NB4 (cell line): ENCODE measurements around the gene CRACDL.

Experiments
- MYC ChIP-seq: IDR thresholded peaks from 2 replicates; pipeline ENCODE4 v1.6.1; 2011; ENCODE audit warnings: low read depth, low read length
- POLR2A ChIP-seq: IDR thresholded peaks from 2 replicates; pipeline ENCODE4 v1.6.1; 2011; ENCODE audit warnings: mild to moderate bottlenecking; ENCODE audit not compliant: insufficient read length; ENCODE audit errors: extremely low read depth
- TF ChIP-seq, protein P1 (sequence below): IDR thresholded peaks from one replicate; pipeline ENCODE4 v1.5.1; 2012; ENCODE audit warnings: low read depth, low read length
- TF ChIP-seq, protein P2 (sequence below): IDR thresholded peaks from 2 replicates; pipeline ENCODE4 v1.6.1; 2011; ENCODE audit warnings: low read depth, low read length

DNA sequence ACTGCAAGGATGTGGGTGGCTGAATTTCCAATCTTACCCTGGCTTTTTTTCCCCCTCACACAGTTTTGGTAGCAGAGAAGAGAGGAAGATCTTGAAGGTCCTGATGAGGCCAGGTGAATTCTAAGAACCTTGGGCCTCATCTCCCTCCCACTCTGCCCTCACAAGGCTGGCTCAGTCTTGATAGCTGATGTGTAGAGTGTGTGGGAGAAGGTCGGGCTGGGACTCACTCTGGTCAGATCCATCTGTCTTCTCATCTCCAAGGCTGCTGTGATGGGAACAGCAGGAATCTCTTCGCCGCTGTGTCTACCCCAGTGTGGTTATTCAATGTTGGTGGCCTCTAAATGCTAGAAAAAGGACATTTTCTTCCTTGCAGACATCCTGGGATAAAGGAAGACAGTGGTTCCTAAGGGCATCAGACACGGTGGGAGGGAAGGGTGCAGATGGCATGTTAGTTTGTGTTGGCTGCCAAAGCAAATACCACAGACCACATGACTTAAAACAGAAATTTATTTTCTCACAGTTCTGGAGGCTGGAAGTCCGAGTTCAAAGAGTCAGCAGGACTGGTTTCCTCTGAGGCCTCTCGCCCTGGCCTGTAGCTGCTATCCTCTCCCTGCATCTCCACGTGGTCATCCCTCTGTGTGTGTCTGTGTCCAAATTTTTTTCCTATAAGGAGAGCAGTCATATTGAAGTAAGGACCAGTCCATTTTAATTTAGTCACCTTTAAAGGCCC is 167.5 kb downstream of the CRACDL start:
- no peak for TF ChIP-seq POLR2A
- TF ChIP-seq, protein P1, sequence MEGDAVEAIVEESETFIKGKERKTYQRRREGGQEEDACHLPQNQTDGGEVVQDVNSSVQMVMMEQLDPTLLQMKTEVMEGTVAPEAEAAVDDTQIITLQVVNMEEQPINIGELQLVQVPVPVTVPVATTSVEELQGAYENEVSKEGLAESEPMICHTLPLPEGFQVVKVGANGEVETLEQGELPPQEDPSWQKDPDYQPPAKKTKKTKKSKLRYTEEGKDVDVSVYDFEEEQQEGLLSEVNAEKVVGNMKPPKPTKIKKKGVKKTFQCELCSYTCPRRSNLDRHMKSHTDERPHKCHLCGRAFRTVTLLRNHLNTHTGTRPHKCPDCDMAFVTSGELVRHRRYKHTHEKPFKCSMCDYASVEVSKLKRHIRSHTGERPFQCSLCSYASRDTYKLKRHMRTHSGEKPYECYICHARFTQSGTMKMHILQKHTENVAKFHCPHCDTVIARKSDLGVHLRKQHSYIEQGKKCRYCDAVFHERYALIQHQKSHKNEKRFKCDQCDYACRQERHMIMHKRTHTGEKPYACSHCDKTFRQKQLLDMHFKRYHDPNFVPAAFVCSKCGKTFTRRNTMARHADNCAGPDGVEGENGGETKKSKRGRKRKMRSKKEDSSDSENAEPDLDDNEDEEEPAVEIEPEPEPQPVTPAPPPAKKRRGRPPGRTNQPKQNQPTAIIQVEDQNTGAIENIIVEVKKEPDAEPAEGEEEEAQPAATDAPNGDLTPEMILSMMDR, result no peak
- no peak for TF ChIP-seq MYC
- TF ChIP-seq, protein P2, sequence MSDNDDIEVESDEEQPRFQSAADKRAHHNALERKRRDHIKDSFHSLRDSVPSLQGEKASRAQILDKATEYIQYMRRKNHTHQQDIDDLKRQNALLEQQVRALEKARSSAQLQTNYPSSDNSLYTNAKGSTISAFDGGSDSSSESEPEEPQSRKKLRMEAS, result no peak
